HG03460 (cell line): ENCODE data around the gene SLC37A2.
"Not testable (repeated sequence)": the region's sequence is repeated elsewhere in the genome, so short reads cannot be mapped to it uniquely, and the experiment has no call there.

Source experiments
- ATAC-seq: cut with Tn5 transposase; IDR thresholded peaks from one replicate; pipeline ENCODE4 v1.9.1; 2021; ENCODE audit not compliant: unreplicated experiment

SLC37A2 gene

GRCh38 chr11:125083312-125084056, 20.4 kb downstream of the SLC37A2 start:
- no peak for ATAC-seq

- ATAC-seq: no peak
Measured at GRCh38 chr11:125084057-125084416, 20.9 kb downstream of the SLC37A2 start.

GRCh38 chr11:125084761-125085231, 21.7 kb downstream of the SLC37A2 start:
- ATAC-seq: no peak

GRCh38 chr11:125085301-125086081, 22.4 kb downstream of the SLC37A2 start:
- ATAC-seq: no peak

GRCh38 chr11:125086633-125087296, 23.7 kb downstream of the SLC37A2 start:
- no peak for ATAC-seq

- no peak for ATAC-seq
Measured at GRCh38 chr11:125088123-125088522, 25.0 kb downstream of the SLC37A2 start.

GRCh38 chr11:125088576-125089455, 25.7 kb downstream of the SLC37A2 start:
- ATAC-seq: no peak

GRCh38 chr11:125089481-125089880, 26.4 kb downstream of the SLC37A2 start:
- ATAC-seq: not testable (repeated sequence)

GRCh38 chr11:125090151-125090550, 27.0 kb downstream of the SLC37A2 start:
- ATAC-seq: not testable (repeated sequence)

- no peak for ATAC-seq
Measured at GRCh38 chr11:125090816-125091215, 27.7 kb downstream of the SLC37A2 start.

- no peak for ATAC-seq
Measured at GRCh38 chr11:125091247-125091876, 28.3 kb downstream of the SLC37A2 start.

GRCh38 chr11:125091877-125092664, 29.0 kb downstream of the SLC37A2 start:
- ATAC-seq: no peak

GRCh38 chr11:125092669-125093068, 29.6 kb downstream of the SLC37A2 start:
- no peak for ATAC-seq

- no peak for ATAC-seq
Measured at GRCh38 chr11:125093502-125093901, 30.4 kb downstream of the SLC37A2 start.

- ATAC-seq: no peak
Measured at GRCh38 chr11:125094731-125095130, 31.6 kb downstream of the SLC37A2 start.

- no peak for ATAC-seq
Measured at GRCh38 chr11:125100136-125100535, 37.0 kb downstream of the SLC37A2 start.

GRCh38 chr11:125101596-125101995, 38.5 kb downstream of the SLC37A2 start:
- ATAC-seq: no peak

- ATAC-seq: no peak
Measured at GRCh38 chr11:125102025-125102424, 38.9 kb downstream of the SLC37A2 start.

GRCh38 chr11:125102510-125102909, 39.4 kb downstream of the SLC37A2 start:
- no peak for ATAC-seq
